ENCODE measurements around the gene RBPMS2.

DNA sequence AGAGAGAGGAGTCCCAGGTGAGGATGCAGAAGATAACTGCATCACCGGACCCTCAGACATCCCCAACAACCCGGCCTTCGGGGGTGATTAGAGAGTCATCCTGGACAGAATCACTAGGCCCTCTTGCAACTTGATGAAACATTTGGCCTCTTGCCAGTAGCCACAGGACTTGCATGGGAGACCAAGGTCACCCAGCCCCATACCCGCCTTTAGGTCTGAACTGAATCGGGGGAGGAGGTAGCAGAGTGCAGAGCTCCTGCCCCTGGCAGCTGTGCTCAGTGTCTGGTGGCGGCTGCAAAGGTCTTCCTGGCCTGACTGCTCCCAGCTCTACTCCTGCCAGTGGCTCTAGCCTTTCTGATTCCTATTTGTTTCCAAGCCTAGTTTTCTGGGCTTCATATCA, 37.7 kb upstream of the RBPMS2 start:
- TF ChIP-seq, protein P1, sequence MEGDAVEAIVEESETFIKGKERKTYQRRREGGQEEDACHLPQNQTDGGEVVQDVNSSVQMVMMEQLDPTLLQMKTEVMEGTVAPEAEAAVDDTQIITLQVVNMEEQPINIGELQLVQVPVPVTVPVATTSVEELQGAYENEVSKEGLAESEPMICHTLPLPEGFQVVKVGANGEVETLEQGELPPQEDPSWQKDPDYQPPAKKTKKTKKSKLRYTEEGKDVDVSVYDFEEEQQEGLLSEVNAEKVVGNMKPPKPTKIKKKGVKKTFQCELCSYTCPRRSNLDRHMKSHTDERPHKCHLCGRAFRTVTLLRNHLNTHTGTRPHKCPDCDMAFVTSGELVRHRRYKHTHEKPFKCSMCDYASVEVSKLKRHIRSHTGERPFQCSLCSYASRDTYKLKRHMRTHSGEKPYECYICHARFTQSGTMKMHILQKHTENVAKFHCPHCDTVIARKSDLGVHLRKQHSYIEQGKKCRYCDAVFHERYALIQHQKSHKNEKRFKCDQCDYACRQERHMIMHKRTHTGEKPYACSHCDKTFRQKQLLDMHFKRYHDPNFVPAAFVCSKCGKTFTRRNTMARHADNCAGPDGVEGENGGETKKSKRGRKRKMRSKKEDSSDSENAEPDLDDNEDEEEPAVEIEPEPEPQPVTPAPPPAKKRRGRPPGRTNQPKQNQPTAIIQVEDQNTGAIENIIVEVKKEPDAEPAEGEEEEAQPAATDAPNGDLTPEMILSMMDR (IDR thresholded peaks at IDR 0.05; ENCODE audit: borderline replicate concordance, extremely low read depth, low read length, poor library complexity, severe bottlenecking) = no peak
- no peak for TF ChIP-seq EZH2 (IDR thresholded peaks at IDR 0.05; ENCODE audit: borderline replicate concordance, low read depth, low read length, severe bottlenecking)

Measured in DND-41 (cell line).